ENCODE results near the gene MIS12. TPM values are rescaled to one million over a fixed set of nuclear protein-coding genes. Genes with fewer than 3 reads are reported as not detected.
A peak's percentile ranks its signal among the peaks of the same experiment; 100 is the strongest.

The MIS12 gene
- total and polyA plus RNA-seq, 2 of the 8 experiments (the other 6 are each of a cell fraction or from before 2014, with no cell fraction given), result 9.5 to 25.6 TPM

GRCh38 chr17:5467416-5467815 is 18.9 kb upstream of the MIS12 start:
- 5% methylated on average over 7 of the region's 8 CpGs; no CpG with 5 or more reads in 1 of the 2 experiments for WGBS, 2 experiments (ENCODE audit: extremely low coverage in 1 of 2, insufficient coverage in 1 of 2, insufficient read length in 1 of 2, insufficient replicate concordance in 2 of 2, low coverage in 1 of 2, low lambda C conversion rate in 2 of 2, missing lambda C conversion rate in 1 of 2)
- Histone ChIP-seq H4K8ac (ENCODE audit: extremely low read depth, insufficient read depth, low read length) (no peak overlapping the region), H3K79me2 (ENCODE audit: control insufficient read depth in 1 of 2, insufficient read depth in 2 of 2, low read length in 2 of 2) (peaks cover 46 to 62% of the 10 kb centered on the region in 2 experiments), H3K14ac (ENCODE audit: insufficient read length) (no peak overlapping the region), H3K56ac (replicated peaks; ENCODE audit: insufficient read length, low read depth, low read length) (no peak overlapping the region), H3K4ac (replicated peaks; ENCODE audit: insufficient read length, low read depth, low read length) (no peak overlapping the region), H4K5ac (ENCODE audit: insufficient read length, low read depth, low read length) (no peak overlapping the region), H2AFZ (ENCODE audit: low read length) (no peak overlapping the region), H4K20me1 (replicated peaks in 1 of 2; ENCODE audit: control insufficient read depth in 1 of 2, insufficient read depth in 2 of 2, low read length in 2 of 2) (peaks cover 13 to 18% of the 10 kb centered on the region in 2 experiments), H3K4me3 (ENCODE audit: extremely low read depth in 1 of 4, insufficient read depth in 2 of 4, low read depth in 3 of 4, low read length in 4 of 4) (peak overlapping the region; percentile 98 to 100 (median 98)), H2BK5ac (ENCODE audit: low read depth, low read length) (no peak overlapping the region), H3K27me3 (replicated peaks in 1 of 4; ENCODE audit: control insufficient read depth in 3 of 4, extremely low read depth in 1 of 4, insufficient read depth in 3 of 4, low read length in 3 of 4) (no peaks in the 10 kb centered on the region), H3K27ac (ENCODE audit: low read depth, low read length) (no peak overlapping the region), H3K23me2 (ENCODE audit: low read depth, low read length) (peaks cover 2% of the 10 kb centered on the region; the same call in 1 of the 2 replicates), H2BK120ac (replicated peaks; ENCODE audit: low read depth, low read length) (no peak overlapping the region), H3K4me1 (replicated peaks in 1 of 4; ENCODE audit: control insufficient read depth in 3 of 4, insufficient read depth in 4 of 4, low read length in 3 of 4) (peaks cover 0 to 9% (median 6%) of the 10 kb centered on the region in 4 experiments; a peak in 3 of 7 replicates), H3K18ac (ENCODE audit: extremely low read depth, low read length) (no peak overlapping the region), H3K9me3 (ENCODE audit: insufficient read depth in 2 of 2, low read depth in 1 of 2, low read length in 1 of 2) (no peaks in the 10 kb centered on the region), H3K4me2 (ENCODE audit: insufficient read depth in 1 of 2, low read depth in 2 of 2, low read length in 2 of 2) (peak overlapping the region; percentile 89 to 91), H2BK12ac (ENCODE audit: low read depth, low read length) (no peak overlapping the region), H3K23ac (ENCODE audit: insufficient read length) (no peak overlapping the region), H2BK20ac (ENCODE audit: low read length) (no peak overlapping the region), H2BK15ac (ENCODE audit: low read length) (no peak overlapping the region), H4K91ac (replicated peaks; ENCODE audit: insufficient read length, low read length) (no peak overlapping the region), H2AK5ac (ENCODE audit: low read depth, low read length) (no peak overlapping the region), H3K79me1 (ENCODE audit: low read depth, low read length) (peaks cover 4% of the 10 kb centered on the region; the same call in 1 of the 2 replicates), H3K9ac (replicated peaks in 1 of 4; ENCODE audit: extremely low read depth in 1 of 4, low read depth in 3 of 4, low read length in 3 of 4) (peak overlapping the region in 2 of 4 experiments; percentile 88 to 95; a peak in 1 of 7 replicates), H3K36me3 (ENCODE audit: control insufficient read depth in 2 of 4, insufficient read depth in 4 of 4, low read length in 3 of 4) (peaks cover 0 to 7% (median 5%) of the 10 kb centered on the region in 4 experiments; a peak in 7 of 8 replicates)
- no peak for DNase-seq (ENCODE audit: low read depth in 1 of 2, low spot score in 2 of 2)
- ChIA-PET CTCF (ENCODE audit: partially characterized antibody) (interaction anchor here (0.6 to 1.8 kb wide), 3 partner anchors 18 to 964 kb away, joined by 3 to 4 read pairs (median 3); partner anchors contain the start of gene DERL2), POLR2A (ENCODE audit: partially characterized antibody) (interaction anchor here (1.0 to 4.9 kb wide), 9 partner anchors 19 to 72 kb away, joined by 3 to 91 read pairs (median 6); partner anchors contain the start of genes C1QBP, DERL2, MIS12 and NUP88)
- no peak for FAIRE-seq
- TF ChIP-seq CHD1 (IDR thresholded peaks at IDR 0.05; ENCODE audit: low read depth, low read length) (no peak), BRCA1 (IDR thresholded peaks at IDR 0.05; ENCODE audit: low read depth, low read length) (no peak), SIN3A (conservative IDR thresholded peaks at IDR 0.05 in 1 of 2, IDR thresholded peaks at IDR 0.05 in 1 of 2; ENCODE audit: low read depth in 1 of 2, low read length in 2 of 2) (no peak), BACH1 (IDR thresholded peaks at IDR 0.05; ENCODE audit: low read length) (no peak), SIX5 (IDR thresholded peaks at IDR 0.05; ENCODE audit: low read depth, low read length) (no peak), SUZ12 (IDR thresholded peaks at IDR 0.05; ENCODE audit: low read length) (no peak)
